HG02678 (cell line): ENCODE results near the gene HRH1.
"Not testable (repeated sequence)": the region's sequence is repeated elsewhere in the genome, so short reads cannot be mapped to it uniquely, and the experiment has no call there.

Source experiments
- ATAC-seq: cut with Tn5 transposase; IDR thresholded peaks from one replicate; pipeline ENCODE4 v1.9.1; 2021; ENCODE audit warnings: mild to moderate bottlenecking, moderate library complexity; ENCODE audit not compliant: unreplicated experiment

HRH1 gene, protein sequence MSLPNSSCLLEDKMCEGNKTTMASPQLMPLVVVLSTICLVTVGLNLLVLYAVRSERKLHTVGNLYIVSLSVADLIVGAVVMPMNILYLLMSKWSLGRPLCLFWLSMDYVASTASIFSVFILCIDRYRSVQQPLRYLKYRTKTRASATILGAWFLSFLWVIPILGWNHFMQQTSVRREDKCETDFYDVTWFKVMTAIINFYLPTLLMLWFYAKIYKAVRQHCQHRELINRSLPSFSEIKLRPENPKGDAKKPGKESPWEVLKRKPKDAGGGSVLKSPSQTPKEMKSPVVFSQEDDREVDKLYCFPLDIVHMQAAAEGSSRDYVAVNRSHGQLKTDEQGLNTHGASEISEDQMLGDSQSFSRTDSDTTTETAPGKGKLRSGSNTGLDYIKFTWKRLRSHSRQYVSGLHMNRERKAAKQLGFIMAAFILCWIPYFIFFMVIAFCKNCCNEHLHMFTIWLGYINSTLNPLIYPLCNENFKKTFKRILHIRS

DNA sequence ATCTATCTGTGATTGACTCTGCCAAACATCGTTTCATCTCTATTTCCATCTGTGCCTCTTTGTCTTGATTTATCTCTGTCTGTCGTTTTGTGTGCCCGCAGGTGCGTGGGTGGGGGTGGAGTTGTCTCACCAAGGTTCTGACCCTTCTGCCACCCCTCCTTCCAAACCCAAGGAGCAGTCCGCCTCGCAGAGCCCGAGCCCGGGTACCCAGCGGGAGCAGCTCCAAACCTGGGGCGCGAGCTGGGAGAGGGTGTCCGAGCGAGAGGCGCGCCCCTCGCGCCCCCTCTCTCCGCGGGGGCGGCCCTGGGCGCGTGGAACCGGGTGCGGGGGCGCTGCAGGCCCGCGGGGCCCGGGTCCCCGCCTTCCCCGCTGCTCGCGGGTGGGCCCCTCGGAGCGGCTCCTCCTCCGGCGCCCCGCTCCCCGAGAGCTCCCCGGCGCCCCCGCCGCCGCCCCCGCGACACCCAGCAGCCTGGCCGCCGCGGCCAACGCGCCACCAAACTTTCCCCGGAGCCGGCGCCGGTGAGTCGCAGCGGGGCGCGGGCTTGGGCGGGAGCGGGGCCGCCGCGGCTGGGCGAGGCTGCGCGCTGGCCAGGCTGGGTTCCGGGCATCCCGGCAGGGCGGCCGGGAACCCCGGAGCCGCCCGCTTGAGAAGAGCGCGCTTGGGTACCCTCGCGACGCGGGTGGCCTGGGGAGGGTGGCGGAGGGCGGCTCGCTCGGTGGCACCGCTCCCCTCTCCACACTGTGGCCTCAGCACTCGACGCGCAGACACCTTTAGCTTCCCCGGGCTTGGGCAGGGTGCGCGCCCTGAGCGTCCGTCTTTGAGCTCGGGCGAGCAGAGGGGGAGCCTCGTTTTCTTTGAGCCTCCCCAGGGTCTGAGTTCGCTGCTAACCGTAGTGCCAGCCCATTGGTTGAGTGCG is at the start of gene HRH1:
Gene HRH1 (plus strand): TSS at position 458 of the 917 bp plus-strand sequence. CDS start 104,545 bp downstream, outside the sequence.
- no peak for ATAC-seq

DNA sequence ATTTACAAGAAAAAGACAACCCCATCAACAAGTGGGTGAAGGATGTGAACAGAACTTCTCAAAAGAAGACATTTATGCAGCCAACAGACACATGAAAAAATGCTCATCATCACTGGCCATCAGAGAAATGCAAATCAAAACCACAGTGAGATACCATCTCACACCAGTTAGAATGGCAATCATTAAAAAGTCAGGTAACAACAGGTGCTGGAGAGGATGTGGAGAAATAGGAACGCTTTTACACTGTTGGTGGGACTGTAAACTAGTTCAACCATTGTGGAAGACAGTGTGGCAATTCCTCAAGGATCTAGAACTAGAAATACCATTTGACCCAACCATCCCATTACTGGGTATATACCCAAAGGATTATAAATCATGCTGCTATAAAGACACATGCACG is 41.0 kb upstream of the HRH1 start:
- ATAC-seq: not testable (repeated sequence)

DNA sequence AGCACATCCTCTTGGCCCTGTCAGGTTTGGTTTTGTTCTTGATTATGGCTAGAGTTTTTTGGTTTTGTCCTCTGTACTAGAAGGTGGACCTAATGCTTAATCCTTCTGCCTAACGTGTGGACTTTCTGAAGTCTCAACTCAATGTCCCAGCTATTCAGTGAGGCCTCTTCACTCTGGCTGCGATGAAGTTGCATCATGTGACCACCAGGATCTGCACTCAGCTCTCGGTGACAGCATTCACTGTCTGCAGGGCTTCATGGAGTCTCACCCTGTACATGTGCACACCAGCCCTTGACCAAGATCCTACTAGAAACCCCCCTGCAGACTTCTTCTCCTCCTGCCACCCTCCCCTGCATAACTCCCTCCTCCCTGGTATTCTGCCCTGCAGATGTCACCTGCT is 38.7 kb upstream of the HRH1 start:
- no peak for ATAC-seq

DNA sequence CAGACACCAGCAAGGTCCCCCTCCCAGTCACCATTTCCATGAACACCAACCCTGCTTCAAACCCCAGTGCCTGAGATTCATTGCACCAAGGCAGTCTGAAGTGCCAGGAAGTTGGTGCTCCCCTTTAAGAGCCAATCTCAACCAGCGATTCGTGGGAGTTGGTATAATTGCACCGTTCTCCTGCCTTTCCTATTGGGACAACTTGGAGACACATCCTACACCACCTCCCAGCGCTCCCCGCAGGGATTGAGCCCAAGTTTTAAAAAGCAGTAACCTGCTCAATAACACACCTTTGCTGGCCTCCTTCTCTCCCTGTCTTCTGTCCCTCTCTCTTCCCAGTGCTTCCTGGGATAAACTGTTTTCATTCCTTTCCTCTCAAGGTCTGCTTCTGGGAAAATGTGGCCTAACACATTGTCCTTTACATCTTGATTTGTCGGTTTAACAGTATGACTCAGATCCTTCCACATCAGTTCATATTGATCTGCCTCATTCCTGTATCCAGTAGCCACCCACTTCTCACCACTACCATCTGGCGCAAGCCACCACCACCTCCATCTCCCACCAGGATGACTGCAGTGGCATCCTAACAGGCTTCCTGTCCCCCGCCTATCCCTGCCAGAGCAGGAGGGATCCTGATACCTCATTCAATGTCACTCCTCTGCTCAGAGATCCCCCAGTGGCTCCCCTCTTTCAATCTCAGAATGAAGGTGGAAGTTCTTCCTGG is 37.8 kb upstream of the HRH1 start:
- ATAC-seq: no peak

DNA sequence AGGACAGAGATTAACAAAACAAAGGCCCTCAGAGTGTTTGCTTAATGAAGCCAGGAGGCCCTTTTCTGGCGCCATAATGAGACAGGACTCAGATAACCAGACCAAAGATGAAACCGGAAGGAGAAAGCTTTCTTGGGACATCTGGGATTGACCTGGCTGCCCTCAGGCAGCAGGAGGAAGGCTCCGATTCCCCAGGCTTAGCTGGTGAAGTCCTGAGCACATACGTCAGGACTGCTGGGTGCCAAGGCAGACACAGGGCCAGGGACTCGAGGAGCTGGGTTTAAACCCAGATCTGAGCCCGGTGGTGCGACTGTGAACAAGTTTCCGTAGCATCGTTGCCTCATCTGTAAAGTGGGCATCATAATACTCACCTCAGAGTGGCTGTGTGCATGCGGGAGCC is 36.7 kb upstream of the HRH1 start:
- ATAC-seq: no peak

DNA sequence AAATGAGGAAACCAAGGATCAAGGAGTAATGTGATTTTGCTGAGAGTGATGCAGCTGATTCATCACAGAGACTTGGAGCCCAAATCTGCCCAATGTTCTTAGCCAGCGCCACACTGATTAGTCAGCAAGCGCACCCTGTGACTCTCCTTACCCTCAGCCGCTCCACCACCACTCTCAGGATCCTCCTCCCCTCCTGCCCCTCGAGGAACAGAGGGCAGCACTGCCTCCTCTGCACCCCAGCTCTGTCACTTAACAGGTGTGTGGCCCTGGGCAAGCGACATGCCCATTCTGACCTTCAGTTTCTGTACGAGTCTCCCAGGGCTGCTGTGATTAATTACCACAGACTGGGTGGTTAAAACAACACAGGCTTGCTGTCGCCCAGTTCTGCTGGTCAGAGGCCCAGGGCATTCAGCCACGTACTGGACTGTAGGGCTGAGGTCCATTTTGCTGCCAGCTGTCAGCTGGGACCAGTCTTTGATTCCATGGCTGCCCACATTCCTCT is 36.1 kb upstream of the HRH1 start:
- ATAC-seq: no peak

DNA sequence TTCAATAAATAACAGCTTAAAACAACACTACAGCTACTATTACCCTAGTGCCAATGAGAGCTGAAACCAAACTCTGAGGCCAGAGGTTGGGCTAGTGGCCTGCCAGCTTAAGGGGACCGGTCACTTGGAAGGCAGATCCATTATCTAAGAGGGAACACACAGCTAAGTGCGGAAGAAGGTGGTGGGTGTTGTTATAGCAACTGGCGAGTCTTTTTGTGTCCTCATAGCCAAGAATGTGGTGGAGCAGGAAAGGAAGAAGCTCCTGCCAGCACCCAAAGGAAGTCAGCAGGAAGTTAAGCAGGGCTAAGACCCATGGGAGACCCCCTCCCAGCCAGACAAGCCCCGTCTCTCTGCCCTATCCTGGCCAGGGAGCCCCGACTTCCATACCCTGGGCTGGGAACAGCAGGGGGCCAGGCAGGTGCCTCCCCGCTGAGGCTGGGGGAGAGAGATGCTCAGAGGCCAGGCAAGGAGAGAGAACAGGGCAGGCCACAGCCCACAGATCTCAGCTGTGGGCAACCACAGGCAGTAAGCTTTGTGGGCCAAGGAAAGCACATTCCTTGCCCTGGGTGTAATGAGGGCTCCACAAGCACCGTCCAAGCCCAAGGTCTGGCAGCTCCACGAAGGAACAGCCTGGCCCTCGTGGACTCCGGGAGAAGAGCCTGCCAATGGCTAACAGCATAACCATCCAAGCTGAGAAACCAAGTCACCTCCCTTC is 34.0 kb upstream of the HRH1 start:
- ATAC-seq: no peak

DNA sequence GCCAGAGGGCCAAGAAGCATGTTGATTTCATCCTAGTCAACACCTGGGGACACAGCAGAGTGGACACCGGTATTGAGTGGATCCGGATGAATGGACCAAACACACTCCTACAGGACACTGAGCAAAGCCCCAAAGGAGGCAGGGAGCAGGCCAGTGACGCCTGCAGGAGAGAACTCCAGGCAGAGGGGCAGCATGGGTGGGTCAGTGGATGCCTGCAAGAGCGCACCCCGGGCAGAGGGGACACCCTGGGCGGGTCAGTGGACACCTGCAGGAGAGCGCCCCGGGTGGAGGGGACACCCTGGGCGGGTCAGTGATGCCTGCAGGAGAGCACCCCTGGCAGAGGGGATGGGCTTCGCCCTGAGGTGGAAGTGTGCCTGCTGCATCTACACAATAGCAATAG is 27.6 kb upstream of the HRH1 start:
- ATAC-seq: no peak

DNA sequence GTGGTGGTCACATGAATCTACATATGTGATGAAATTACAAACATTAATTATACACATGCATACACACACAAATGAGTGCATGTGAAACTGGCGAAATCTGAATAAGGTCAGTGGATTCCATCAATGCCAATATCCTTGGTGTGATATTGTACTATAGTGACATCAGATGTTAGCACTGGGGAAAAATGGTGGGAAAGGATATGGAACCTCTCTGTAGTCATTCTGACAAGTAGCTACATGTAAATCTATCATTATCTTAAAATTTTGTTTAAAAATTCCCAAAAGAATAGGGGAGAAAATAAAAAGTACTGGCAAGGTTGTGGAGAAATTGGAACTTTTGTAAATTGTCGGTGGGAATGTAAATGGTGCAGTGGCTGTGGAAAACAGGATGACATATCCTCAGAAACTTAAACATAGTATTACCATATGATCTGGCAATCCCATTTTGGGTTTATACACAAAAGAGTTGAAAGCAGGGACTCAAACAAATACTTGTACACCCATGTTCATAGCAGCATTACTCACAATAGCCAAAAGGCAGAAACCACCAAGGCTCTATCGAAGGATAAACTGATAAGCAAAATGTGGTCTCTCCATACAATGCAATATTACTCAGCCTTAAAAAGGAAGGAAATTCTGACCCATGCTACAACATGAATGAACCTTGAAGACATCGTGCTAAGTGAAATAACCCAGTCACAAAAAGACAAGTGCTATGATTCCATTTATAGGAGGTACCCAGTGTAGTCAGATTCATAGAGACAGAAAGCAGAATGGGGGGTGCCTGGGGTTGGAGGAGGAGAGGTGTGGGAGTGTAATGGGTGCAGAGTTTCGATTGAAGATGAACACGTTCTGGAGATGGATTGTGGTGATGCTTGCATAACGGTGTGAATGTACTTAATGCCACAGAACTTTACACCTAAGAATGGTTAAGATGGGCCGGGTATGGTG is 25.3 kb upstream of the HRH1 start:
- no peak for ATAC-seq

DNA sequence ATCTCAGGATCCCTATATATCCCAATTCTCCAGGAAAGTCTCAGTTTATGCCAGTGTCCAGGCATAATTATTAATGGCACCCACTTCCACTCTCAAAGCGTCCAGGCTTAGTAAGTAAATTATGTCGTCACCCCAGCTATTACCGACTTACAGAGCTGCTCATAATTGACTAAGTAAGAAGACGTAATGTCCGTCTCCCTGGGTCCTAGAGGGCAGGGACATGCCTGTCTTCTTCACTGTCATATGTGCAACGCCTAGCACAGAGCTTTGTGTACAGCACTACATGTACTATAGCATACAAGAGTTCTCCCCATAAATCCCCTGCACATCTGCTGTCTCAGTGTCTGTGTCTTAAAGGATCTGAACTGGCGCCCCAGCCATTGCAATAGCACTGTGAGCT is 23.9 kb upstream of the HRH1 start:
- ATAC-seq: no peak

DNA sequence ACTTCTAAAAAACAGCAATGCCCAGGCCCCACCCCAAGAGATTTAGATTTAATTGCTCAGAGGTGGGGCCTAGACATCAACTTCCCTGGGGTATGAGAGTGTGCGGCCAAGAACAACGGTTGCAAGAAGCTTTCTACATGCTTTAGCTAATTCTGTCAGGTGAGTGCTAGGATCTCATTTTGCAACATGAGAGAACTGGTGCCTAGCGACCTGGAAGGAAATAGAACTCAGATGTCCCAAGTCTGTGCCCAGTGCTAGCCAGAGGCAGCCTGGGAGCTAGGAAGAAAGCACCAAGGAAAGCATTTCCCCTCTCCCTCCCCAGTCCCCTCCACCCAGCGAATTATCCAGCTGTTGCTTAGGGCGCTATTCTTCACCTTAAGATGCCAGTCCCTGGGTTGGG is 22.9 kb upstream of the HRH1 start:
- no peak for ATAC-seq

DNA sequence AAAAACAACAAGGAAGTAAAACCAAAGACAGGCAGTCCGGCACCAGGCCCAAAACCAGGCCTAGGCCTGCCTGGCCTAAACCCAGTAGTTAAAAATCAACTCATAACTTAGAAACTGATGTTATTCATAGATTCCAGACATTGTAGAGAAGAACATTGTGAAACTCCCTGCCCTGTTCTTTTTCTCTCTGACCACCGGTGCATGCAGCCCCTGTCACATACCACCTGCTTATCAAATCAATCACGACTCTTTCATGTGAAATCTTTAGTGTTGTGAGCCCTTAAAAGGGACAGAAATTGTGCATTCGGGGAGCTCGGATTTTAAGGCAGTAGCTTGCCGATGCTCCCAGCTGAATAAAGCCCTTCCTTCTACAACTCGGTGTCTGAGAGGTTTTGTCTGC is 22.4 kb upstream of the HRH1 start:
- not testable (repeated sequence) for ATAC-seq

DNA sequence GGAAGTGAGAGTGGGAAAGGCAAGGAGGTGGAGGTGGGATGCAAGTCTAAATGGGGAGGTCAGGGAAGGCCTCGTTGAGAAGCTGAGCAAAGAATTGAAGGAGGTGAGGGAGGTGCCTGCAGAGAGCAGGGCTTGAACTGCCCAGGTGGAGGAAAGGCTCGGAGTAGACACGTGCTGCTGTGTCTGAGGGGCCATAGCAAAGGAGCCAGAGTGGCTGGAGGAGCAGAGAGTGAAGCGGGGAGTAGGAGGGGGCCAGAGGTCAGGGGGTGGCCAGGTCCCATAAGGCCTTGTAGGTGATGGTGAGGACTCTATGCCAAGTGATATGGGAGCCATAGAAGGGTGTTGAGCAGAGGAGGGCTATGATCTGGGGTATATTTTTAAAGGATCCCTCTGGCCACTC is 21.4 kb upstream of the HRH1 start:
- no peak for ATAC-seq

DNA sequence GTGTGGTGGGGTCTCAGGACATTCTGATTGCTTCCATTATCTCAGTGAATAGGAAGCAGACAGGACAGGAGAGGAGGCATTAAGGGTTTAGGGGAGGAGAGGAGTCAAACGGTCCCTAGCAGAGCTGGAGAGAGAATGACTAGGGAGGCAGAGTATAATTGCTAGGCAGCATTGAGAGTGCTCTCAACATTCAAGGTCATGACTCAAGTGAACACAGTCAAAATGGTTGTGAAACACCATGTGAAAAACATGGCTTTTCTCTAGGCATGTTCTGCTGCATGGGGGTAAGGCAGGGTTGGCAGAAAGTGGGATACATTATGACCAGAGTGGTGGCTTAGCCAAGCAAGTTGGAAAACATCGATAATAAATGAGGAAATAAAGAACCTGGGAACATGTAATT is 19.5 kb upstream of the HRH1 start:
- ATAC-seq: no peak

DNA sequence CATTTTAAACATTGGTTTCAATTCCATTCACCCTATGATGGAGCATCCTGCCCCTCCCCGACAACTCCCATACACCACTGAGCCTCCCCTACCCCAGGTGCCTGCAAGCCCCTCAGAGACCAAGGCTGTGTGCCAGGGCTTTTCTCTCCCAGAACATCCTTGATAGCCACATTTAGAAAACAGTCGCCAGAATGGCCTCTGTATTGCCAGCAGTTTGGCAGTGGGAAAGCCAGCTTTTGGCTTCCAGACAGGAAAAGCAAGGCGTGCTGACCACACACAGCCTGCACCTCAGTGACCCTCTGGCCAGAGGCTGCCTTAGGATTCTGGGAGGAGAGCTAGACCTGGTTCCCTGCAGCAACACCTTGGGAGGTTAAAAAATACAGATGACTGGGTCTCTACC is 18.2 kb upstream of the HRH1 start:
- ATAC-seq: no peak

DNA sequence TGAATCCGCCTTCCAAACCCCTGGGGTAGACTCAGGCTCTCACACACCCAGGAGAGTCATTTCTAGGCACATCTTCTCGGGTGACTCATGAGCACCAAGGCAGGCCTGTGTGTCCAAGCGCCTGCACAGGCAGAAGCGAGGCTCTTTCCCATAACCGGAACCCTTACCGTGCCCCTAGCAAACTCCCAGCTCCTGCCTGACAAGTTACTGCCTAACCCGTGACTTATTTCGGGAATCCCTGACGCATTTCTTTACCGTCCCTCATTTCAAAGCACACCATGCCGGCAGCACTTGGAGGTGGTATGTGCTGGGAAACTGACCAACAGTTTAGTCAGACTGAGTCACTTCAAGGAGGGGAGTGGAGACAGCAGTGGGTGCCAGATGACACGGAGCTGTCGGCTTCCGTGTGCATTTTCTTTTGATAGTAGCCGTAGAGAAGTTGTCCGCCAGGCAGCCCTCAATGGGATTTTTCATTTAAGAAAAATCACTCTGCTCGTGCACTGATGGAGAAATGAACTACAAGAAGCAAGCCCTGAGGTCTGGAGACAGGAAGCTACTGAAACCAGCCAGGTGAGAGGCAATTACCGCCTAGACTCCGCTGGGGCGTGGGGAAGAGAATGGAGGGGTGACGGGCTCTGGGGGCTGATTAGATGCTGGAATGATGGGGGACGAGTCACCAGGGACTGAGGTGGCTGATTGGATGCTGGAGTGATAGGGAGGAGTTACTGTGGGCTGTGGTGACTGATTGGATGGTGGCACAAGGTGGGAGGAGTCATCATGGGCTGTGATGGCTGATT is 17.3 kb upstream of the HRH1 start:
- no peak for ATAC-seq

DNA sequence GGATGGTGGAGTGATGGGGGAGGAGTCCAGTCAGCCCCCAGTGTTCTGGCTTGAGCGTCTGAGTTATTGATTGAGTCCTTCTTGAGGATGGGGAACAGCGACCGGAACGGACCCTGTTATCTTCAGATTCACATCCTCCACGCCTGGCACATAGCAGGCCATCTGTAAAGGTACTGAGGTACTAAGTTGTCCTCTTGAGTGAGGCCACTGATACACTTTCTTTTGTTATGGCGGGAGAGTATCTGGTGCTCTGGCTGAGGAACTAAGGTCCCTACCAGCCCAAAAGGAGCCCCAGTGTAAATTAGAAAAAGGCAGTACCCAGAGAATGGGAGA is 16.7 kb upstream of the HRH1 start:
- ATAC-seq: no peak

DNA sequence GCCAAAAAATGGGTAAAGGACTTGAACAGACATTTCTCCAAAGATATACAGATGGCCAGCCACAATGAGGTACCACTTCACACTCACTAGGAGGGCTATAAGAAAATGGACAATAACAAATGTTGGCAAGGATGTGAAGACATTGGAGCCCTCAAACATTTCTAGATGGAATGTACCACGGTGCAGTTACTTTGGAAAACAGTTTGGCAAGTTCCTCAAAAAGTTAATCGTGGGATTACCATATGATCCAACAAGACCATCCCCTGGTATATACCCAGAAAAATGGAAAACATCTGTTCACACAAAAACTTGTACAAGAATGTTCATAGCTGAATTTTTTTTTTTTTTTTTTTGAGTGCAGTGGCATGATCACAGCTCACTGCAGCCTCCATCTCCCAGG is 15.9 kb upstream of the HRH1 start:
- ATAC-seq: no peak
